Gastroesophageal sphincter (tissue), 4 donors: ENCODE data around the gene ZNF511. TPM values are rescaled to one million over a fixed set of nuclear protein-coding genes. Genes with fewer than 3 reads are reported as not detected.

Experiments used
- ATAC-seq: fragments of 150-250 bp; one replicate; pipeline ENCODE4 v1.9.1; 2016; ENCODE audit warnings: mild to moderate bottlenecking, moderate library complexity
- H3K27ac ChIP-seq, 4 donors: fragments of 200-600 bp; sonication (generic) in 3 of 4; 1 replicate in 3 of 4; 2 replicates in 1 of 4; pipeline ENCODE4 v1.5.1; 2016 to 2019
- H3K27me3 ChIP-seq: fragments of 200-600 bp; sonication (generic); one replicate; pipeline ENCODE4 v1.5.1; 2019
- H3K36me3 ChIP-seq, 2 donors: fragments of 200-600 bp; sonication (generic); one replicate each; pipeline ENCODE4 v1.5.1; 2019; ENCODE audit warnings: control low read depth in 1 of 2
- H3K4me1 ChIP-seq, 3 donors: fragments of 200-600 bp; sonication (generic); 1 replicate in 2 of 3; 2 replicates in 1 of 3; pipeline ENCODE4 v1.5.1; 2016 to 2019; ENCODE audit warnings: control low read depth in 2 of 3
- H3K4me3 ChIP-seq, 2 donors: fragments of 200-600 bp; sonication (generic); one replicate each; pipeline ENCODE4 v1.5.1; 2019; ENCODE audit warnings: mild to moderate bottlenecking in 1 of 2, moderate library complexity in 1 of 2
- H3K9me3 ChIP-seq, 3 donors: fragments of 200-600 bp; sonication (generic); one replicate each; pipeline ENCODE4 v1.5.1; 2017 to 2019; ENCODE audit warnings: control low read depth in 2 of 3
- EP300 ChIP-seq: sonication (generic); formaldehyde crosslinking; IDR thresholded peaks from one replicate; pipeline ENCODE4 v1.6.1; 2017; ENCODE audit warnings: antibody characterized with exemption, mild to moderate bottlenecking
- POLR2A ChIP-seq, 2 donors: fragments of 450-650 bp; IDR thresholded peaks; one replicate each; pipeline ENCODE4 v1.6.1; 2017; ENCODE audit warnings: antibody characterized with exemption in 2 of 2, mild to moderate bottlenecking in 2 of 2, moderate library complexity in 1 of 2
- POLR2AphosphoS5 ChIP-seq: sonication (generic); formaldehyde crosslinking; IDR thresholded peaks from one replicate; pipeline ENCODE4 v1.6.1; 2017; ENCODE audit warnings: antibody characterized with exemption
- WGBS, 2 donors: methylation state at CpG; one replicate each; pipeline ENCODE4 v1.1.5; 2018; ENCODE audit warnings: low coverage in 1 of 2; 5-methylcytosine and 5-hydroxymethylcytosine counted together
- total RNA-seq, 4 donors: library from RNA; depleted of rRNA; stranded (reverse); fragments of >200 nt; gene quantifications; one replicate each; pipeline ENCODE4 v1.1.0, GENCODE V29; 2016
- TF ChIP-seq, protein P1 (sequence below), 4 experiments: fragments of 200-600 bp in 2 of 4; fragments of 450-650 bp in 2 of 4; sonication (generic) in 1 of 4; IDR thresholded peaks; one replicate each; pipeline ENCODE4 v1.5.1; 2017 to 2019; ENCODE audit warnings: antibody characterized with exemption in 4 of 4, mild to moderate bottlenecking in 2 of 4, moderate library complexity in 2 of 4

ZNF511 gene
- total RNA-seq, 4 donors from 2014 or later: 15.1 to 42.2 (median 25.4) TPM

GRCh38 chr10:133277277-133277992, 31.3 kb upstream of the ZNF511 start:
- ATAC-seq: no peak
- Histone ChIP-seq H3K4me1 (peaks cover 0 to 26% (median 6%) of the 10 kb centered on the region in 3 donors), H3K9me3 (no peaks in the 10 kb centered on the region), H3K4me3 (no peak overlapping the region), H3K27ac (no peak overlapping the region), H3K36me3 (peaks cover 0 to 45% of the 10 kb centered on the region in 2 donors), H3K27me3 (peaks cover 34% of the 10 kb centered on the region)
- 74% methylated on average over 4 of the region's 25 CpGs; no CpG with 5 or more reads in 1 of the 2 donors for WGBS, 2 donors
- TF ChIP-seq POLR2AphosphoS5: no peak
- TF ChIP-seq, protein P1, sequence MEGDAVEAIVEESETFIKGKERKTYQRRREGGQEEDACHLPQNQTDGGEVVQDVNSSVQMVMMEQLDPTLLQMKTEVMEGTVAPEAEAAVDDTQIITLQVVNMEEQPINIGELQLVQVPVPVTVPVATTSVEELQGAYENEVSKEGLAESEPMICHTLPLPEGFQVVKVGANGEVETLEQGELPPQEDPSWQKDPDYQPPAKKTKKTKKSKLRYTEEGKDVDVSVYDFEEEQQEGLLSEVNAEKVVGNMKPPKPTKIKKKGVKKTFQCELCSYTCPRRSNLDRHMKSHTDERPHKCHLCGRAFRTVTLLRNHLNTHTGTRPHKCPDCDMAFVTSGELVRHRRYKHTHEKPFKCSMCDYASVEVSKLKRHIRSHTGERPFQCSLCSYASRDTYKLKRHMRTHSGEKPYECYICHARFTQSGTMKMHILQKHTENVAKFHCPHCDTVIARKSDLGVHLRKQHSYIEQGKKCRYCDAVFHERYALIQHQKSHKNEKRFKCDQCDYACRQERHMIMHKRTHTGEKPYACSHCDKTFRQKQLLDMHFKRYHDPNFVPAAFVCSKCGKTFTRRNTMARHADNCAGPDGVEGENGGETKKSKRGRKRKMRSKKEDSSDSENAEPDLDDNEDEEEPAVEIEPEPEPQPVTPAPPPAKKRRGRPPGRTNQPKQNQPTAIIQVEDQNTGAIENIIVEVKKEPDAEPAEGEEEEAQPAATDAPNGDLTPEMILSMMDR (IDR thresholded peaks at IDR 0.05): no peak
- no peak for TF ChIP-seq EP300
- no peak for TF ChIP-seq POLR2A (IDR thresholded peaks at IDR 0.05)

DNA sequence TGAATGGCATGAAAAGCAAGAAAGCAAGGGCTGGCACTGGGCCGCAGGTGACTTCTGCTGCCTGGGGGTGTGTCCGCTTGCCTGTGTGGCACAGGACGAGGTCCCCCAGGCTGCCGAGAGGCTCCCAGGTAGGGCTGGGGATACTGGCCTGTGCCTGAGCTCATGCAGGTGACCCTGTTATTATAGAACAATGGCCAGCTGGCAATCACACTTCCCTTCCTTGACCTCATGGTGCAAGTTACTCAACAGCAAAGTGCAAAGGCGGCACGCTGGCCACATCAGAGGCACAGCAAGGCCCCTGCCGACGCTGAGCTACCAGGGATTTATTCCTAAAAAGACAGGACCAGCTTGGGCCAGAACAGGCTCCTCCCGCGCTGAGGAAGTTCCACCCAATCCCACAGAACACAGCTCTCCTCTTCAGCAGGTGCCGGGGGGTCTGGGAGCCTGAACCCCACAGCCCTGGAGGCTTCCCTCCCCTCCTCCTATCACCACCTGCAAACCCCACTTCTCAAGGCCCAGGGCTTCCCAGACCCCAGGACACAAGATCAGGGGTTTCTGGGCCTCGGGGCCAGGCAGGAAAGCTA, 30.6 kb upstream of the ZNF511 start:
- no peak for TF ChIP-seq POLR2AphosphoS5
- TF ChIP-seq EP300: no peak
- TF ChIP-seq, protein P1 (IDR thresholded peaks at IDR 0.05): no peak
- TF ChIP-seq POLR2A (IDR thresholded peaks at IDR 0.05): no peak
- Histone ChIP-seq H3K27me3 (peaks cover 34% of the 10 kb centered on the region), H3K4me3 (no peak overlapping the region), H3K27ac (no peak overlapping the region), H3K9me3 (no peaks in the 10 kb centered on the region), H3K36me3 (peaks cover 0 to 52% of the 10 kb centered on the region in 2 donors), H3K4me1 (peaks cover 0 to 26% (median 6%) of the 10 kb centered on the region in 3 donors)
- no peak for ATAC-seq
- 45 to 80% methylated on average over 2 of the region's 12 CpGs for WGBS, 2 donors

DNA sequence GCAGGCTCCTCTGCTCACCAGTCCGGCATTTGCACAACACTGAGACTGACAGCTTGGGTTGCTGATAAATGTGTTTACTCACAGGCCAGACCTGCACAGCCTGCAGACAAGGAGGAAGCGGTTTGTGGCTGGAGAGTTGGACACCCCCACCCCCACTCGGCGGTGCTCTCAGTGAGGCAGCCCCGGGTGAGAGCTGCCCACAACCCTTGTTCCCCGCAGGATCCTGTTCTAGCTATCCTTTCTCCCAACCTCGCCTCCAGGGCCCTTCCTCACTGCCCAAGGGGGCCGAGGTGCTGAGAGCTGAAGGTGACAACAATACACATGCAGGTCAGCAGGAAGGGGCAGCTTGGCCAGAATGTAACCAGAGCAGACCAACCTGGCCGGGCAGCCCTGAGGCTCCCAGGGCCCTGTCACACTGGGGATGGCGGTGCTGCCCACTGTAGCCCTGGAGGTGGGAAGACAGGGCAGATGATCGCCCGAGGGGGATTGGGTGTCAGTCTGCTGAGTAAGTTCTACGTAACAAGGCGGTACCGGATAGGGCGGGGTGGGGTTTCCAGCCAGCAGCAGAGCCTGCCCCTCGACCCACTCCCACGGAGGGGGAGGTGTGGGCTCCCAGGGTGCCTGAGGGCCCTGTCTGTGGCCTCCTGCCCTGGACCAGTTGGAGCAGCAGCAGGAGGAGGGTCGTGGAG, 30.0 kb upstream of the ZNF511 start:
- 50% methylated on average over 4 of the region's 19 CpGs; no CpG with 5 or more reads in 1 of the 2 donors for WGBS, 2 donors
- TF ChIP-seq, protein P1 (IDR thresholded peaks at IDR 0.05): no peak
- no peak for TF ChIP-seq POLR2AphosphoS5
- TF ChIP-seq POLR2A (IDR thresholded peaks at IDR 0.05): no peak
- TF ChIP-seq EP300: no peak
- Histone ChIP-seq H3K4me3 (no peak overlapping the region), H3K4me1 (peaks cover 0 to 26% (median 6%) of the 10 kb centered on the region in 3 donors), H3K27me3 (peaks cover 34% of the 10 kb centered on the region), H3K9me3 (no peaks in the 10 kb centered on the region), H3K27ac (no peak overlapping the region), H3K36me3 (peaks cover 0 to 58% of the 10 kb centered on the region in 2 donors)
- peak; percentile 27 for ATAC-seq

DNA sequence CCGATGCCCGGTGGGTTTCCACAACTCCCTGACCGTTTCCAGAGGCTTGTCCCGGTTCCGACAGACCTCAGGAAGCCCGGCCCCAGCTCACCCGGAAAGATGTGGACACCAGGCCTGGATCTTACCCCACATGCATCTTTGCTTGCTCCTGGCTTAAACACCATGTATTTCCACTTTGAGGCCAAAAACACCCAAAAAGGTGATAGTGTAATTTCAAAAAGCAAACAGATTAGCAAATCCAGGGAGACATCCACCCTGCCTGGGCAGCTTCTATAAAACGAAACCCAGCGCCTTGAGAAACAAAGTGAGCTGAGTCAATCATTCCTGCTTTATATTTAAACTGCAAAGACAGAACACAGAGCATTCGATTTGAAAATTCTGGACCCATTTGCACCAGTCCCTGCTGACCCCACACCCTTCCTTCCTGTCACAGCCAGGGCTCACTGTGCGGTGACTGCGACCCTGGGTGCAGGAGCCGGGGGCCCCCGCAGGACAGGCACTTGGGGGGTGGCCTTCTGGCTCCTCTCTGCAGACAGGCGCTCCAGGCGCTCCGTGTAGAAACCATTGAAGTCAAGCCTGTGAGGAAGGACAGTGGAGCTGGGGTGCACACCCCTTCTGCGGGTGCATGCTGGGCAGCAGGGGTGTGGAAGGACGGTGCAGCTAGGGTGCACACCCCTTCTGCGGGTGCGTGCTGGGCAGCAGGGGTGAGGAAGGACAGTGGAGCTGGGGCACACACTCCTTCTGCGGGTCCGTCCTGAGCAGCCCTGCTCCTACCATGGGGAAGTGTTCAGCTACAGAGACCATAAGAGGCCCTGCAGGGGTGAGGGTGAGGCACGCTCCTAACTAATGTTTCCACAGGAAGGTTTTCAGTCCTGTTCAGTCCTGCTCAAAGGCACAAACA, 29.1 kb upstream of the ZNF511 start:
- no peak overlapping the region for H3K4me3 ChIP-seq
- TF ChIP-seq EP300 (no peak), POLR2AphosphoS5 (no peak), POLR2A (IDR thresholded peaks at IDR 0.05) (no peak)
- TF ChIP-seq, protein P1 (IDR thresholded peaks at IDR 0.05): no peak
- peaks cover 0 to 26% (median 6%) of the 10 kb centered on the region in 3 donors for H3K4me1 ChIP-seq
- H3K27ac ChIP-seq: no peak overlapping the region
- 80 to 86% methylated on average over 1 to 3 of the region's 24 CpGs for WGBS, 2 donors
- peaks cover 0 to 67% of the 10 kb centered on the region in 2 donors for H3K36me3 ChIP-seq
- H3K27me3 ChIP-seq: peaks cover 32% of the 10 kb centered on the region
- no peaks in the 10 kb centered on the region for H3K9me3 ChIP-seq
- no peak for ATAC-seq
